Neural progenitor cell (in vitro differentiated cells): Measurements from ENCODE around the gene THRB. TPM values are rescaled to one million over a fixed set of nuclear protein-coding genes. Genes with fewer than 3 reads are reported as not detected.

ENCODE experiments used
- DNase-seq: peaks from one replicate; pipeline ENCODE4 v3.0.0-alpha.2; 2016; ENCODE audit warnings: low spot score
- H2AFZ ChIP-seq: fragments of 200-600 bp; sonication (generic); replicated peaks from 2 replicates; pipeline ENCODE4 v1.6.1; 2016; ENCODE audit warnings: antibody characterized with exemption
- H3F3A ChIP-seq: fragments of 200-600 bp; sonication (generic); 2 replicates; pipeline ENCODE4 v1.6.1; 2016; ENCODE audit warnings: antibody characterized with exemption, low read depth
- H3K27ac ChIP-seq: fragments of 200-600 bp; sonication (generic); 2 replicates; pipeline ENCODE4 v1.5.1; 2016; ENCODE audit warnings: mild to moderate bottlenecking
- H3K27me3 ChIP-seq: fragments of 200-600 bp; sonication (generic); 2 replicates; pipeline ENCODE4 v1.6.1; 2016; ENCODE audit warnings: mild to moderate bottlenecking, moderate library complexity
- H3K36me3 ChIP-seq: fragments of 200-600 bp; sonication (generic); 2 replicates; pipeline ENCODE4 v1.5.1; 2016
- H3K4me1 ChIP-seq: fragments of 200-600 bp; sonication (generic); 2 replicates; pipeline ENCODE4 v1.6.1; 2016; ENCODE audit warnings: mixed run types
- H3K4me2 ChIP-seq: fragments of 200-600 bp; sonication (generic); 2 replicates; pipeline ENCODE4 v1.6.1; 2016
- H3K4me3 ChIP-seq: fragments of 200-600 bp; sonication (generic); 2 replicates; pipeline ENCODE4 v1.5.1; 2016
- H3K79me2 ChIP-seq: fragments of 200-600 bp; sonication (generic); 2 replicates; pipeline ENCODE4 v1.6.1; 2016; ENCODE audit warnings: low read depth
- H3K9ac ChIP-seq: fragments of 200-600 bp; sonication (generic); 2 replicates; pipeline ENCODE4 v1.6.1; 2016
- H3K9me3 ChIP-seq: fragments of 200-600 bp; sonication (generic); 2 replicates; pipeline ENCODE4 v1.5.1; 2016; ENCODE audit warnings: low read depth
- H4K20me1 ChIP-seq: fragments of 200-600 bp; sonication (generic); 2 replicates; pipeline ENCODE4 v1.6.1; 2016; ENCODE audit warnings: low read depth
- H3K27ac Mint-ChIP-seq: 3 replicates; pipeline ENCODE4 v1.8.0; 2021; ENCODE audit warnings: mixed read lengths
- H3K27me3 Mint-ChIP-seq: 2 replicates; pipeline ENCODE4 v1.8.0; 2022; ENCODE audit warnings: low read depth, mild to moderate bottlenecking, inconsistent platforms, moderate library complexity, mixed read lengths; ENCODE audit not compliant: insufficient read depth
- H3K36me3 Mint-ChIP-seq: 3 replicates; pipeline ENCODE4 v1.8.0; 2021; ENCODE audit warnings: mixed read lengths
- H3K4me1 Mint-ChIP-seq: 3 replicates; pipeline ENCODE4 v1.8.0; 2021; ENCODE audit warnings: mixed read lengths
- H3K4me3 Mint-ChIP-seq: 3 replicates; pipeline ENCODE4 v1.8.0; 2021; ENCODE audit warnings: mild to moderate bottlenecking, moderate library complexity, mixed read lengths
- H3K9me3 Mint-ChIP-seq: 3 replicates; pipeline ENCODE4 v1.8.0; 2020; ENCODE audit warnings: mixed read lengths
- CTCF ChIP-seq: fragments of 200-600 bp; sonication (generic); IDR thresholded peaks from 2 replicates; pipeline ENCODE4 v1.5.1; 2017; ENCODE audit warnings: antibody characterized with exemption, mild to moderate bottlenecking
- EZH2 ChIP-seq: fragments of 200-600 bp; sonication (generic); IDR thresholded peaks from 2 replicates; pipeline ENCODE4 v1.6.1; 2017; ENCODE audit warnings: antibody characterized with exemption, mild to moderate bottlenecking, moderate library complexity
- EZH2phosphoT487 ChIP-seq: fragments of 200-600 bp; sonication (generic); IDR thresholded peaks from 2 replicates; pipeline ENCODE4 v1.6.1; 2017; ENCODE audit warnings: antibody characterized with exemption
- total RNA-seq: library from RNA; depleted of rRNA; stranded (reverse); fragments of >200 nt; gene quantifications from 2 replicates; pipeline ENCODE4 v1.2.3, GENCODE V29; 2015; ENCODE audit warnings: low replicate concordance

THRB gene
- total RNA-seq, 1 donor from 2014 or later: 1.2 TPM

GRCh38 chr3:24264748-24265158 is 229.9 kb downstream of the THRB start:
- H3K79me2 ChIP-seq: no peaks in the 10 kb centered on the region
- H3K27me3 Mint-ChIP-seq: no peaks in the 10 kb centered on the region
- DNase-seq: peak; percentile 58
- TF ChIP-seq EZH2phosphoT487: no peak
- peak; percentile 85 for TF ChIP-seq CTCF
- H3K36me3 Mint-ChIP-seq: no peaks in the 10 kb centered on the region
- H3K4me3 Mint-ChIP-seq: no peak overlapping the region
- H3K9me3 ChIP-seq: no peaks in the 10 kb centered on the region
- H3K9ac ChIP-seq: no peak overlapping the region
- no peak overlapping the region for H3K27ac Mint-ChIP-seq
- H3K27ac ChIP-seq: no peak overlapping the region
- no peak overlapping the region for H2AFZ ChIP-seq
- H3K36me3 ChIP-seq: no peaks in the 10 kb centered on the region
- no peaks in the 10 kb centered on the region for H3F3A ChIP-seq
- H4K20me1 ChIP-seq: no peaks in the 10 kb centered on the region
- no peaks in the 10 kb centered on the region for H3K4me1 ChIP-seq
- H3K27me3 ChIP-seq: no peaks in the 10 kb centered on the region
- no peak overlapping the region for H3K4me2 ChIP-seq
- H3K4me1 Mint-ChIP-seq: no peaks in the 10 kb centered on the region
- H3K9me3 Mint-ChIP-seq: no peaks in the 10 kb centered on the region
- H3K4me3 ChIP-seq: no peak overlapping the region

GRCh38 chr3:24264011-24264410 is 230.6 kb downstream of the THRB start:
- no peaks in the 10 kb centered on the region for H3K4me1 ChIP-seq
- no peaks in the 10 kb centered on the region for H3K27me3 ChIP-seq
- no peaks in the 10 kb centered on the region for H3K9me3 ChIP-seq
- no peak overlapping the region for H3K27ac ChIP-seq
- no peaks in the 10 kb centered on the region for H3K36me3 ChIP-seq
- H3K4me2 ChIP-seq: no peak overlapping the region
- H3K27me3 Mint-ChIP-seq: no peaks in the 10 kb centered on the region
- H3K27ac Mint-ChIP-seq: no peak overlapping the region
- no peaks in the 10 kb centered on the region for H3F3A ChIP-seq
- no peaks in the 10 kb centered on the region for H3K36me3 Mint-ChIP-seq
- H3K4me1 Mint-ChIP-seq: no peaks in the 10 kb centered on the region
- DNase-seq: no peak
- H3K4me3 ChIP-seq: no peak overlapping the region
- no peaks in the 10 kb centered on the region for H3K79me2 ChIP-seq
- TF ChIP-seq EZH2 (no peak), CTCF (no peak), EZH2phosphoT487 (no peak)
- no peak overlapping the region for H2AFZ ChIP-seq
- no peak overlapping the region for H3K9ac ChIP-seq
- no peaks in the 10 kb centered on the region for H4K20me1 ChIP-seq
- no peak overlapping the region for H3K4me3 Mint-ChIP-seq
- H3K9me3 Mint-ChIP-seq: no peaks in the 10 kb centered on the region

- Mint-ChIP-seq H3K4me3 (no peak overlapping the region), H3K36me3 (no peaks in the 10 kb centered on the region), H3K4me1 (no peaks in the 10 kb centered on the region), H3K27ac (no peak overlapping the region), H3K27me3 (no peaks in the 10 kb centered on the region), H3K9me3 (no peaks in the 10 kb centered on the region)
- H3K9me3 ChIP-seq: no peaks in the 10 kb centered on the region
- no peak overlapping the region for H3K4me2 ChIP-seq
- no peaks in the 10 kb centered on the region for H3K4me1 ChIP-seq
- H3K9ac ChIP-seq: no peak overlapping the region
- no peaks in the 10 kb centered on the region for H3F3A ChIP-seq
- no peaks in the 10 kb centered on the region for H3K79me2 ChIP-seq
- DNase-seq: no peak
- no peak overlapping the region for H2AFZ ChIP-seq
- no peak overlapping the region for H3K27ac ChIP-seq
- H3K27me3 ChIP-seq: no peaks in the 10 kb centered on the region
- no peaks in the 10 kb centered on the region for H3K36me3 ChIP-seq
- no peak for TF ChIP-seq EZH2phosphoT487
- TF ChIP-seq CTCF: no peak
- TF ChIP-seq EZH2: no peak
- no peak overlapping the region for H3K4me3 ChIP-seq
- no peaks in the 10 kb centered on the region for H4K20me1 ChIP-seq
Measured at GRCh38 chr3:24263069-24263668, 231.5 kb downstream of the THRB start.
